Lower lobe of right lung (tissue), 2 donors: ENCODE data around the gene PARVA. TPM values are rescaled to one million over a fixed set of nuclear protein-coding genes. Genes with fewer than 3 reads are reported as not detected.

Experiments used
- ATAC-seq, 2 donors: fragments of 200-7000 bp; cut with Tn5 transposase; one replicate each; pipeline ENCODE4 v1.9.1; 2020 to 2022; ENCODE audit warnings: mild to moderate bottlenecking in 2 of 2, moderate library complexity in 2 of 2
- DNase-seq: peaks from one replicate; pipeline ENCODE4 v3.0.0-alpha.2; 2020
- H3K27ac ChIP-seq: fragments of 200-600 bp; one replicate; pipeline ENCODE4 v1.8.0; 2022
- H3K27me3 ChIP-seq: fragments of 200-600 bp; one replicate; pipeline ENCODE4 v1.8.0; 2022; ENCODE audit warnings: low read depth
- H3K36me3 ChIP-seq: fragments of 200-600 bp; one replicate; pipeline ENCODE4 v1.8.0; 2022; ENCODE audit warnings: mild to moderate bottlenecking
- H3K4me1 ChIP-seq: fragments of 200-600 bp; one replicate; pipeline ENCODE4 v1.8.0; 2022
- H3K4me3 ChIP-seq: fragments of 200-600 bp; one replicate; pipeline ENCODE4 v1.8.0; 2022; ENCODE audit warnings: mild to moderate bottlenecking
- H3K9me3 ChIP-seq: fragments of 200-600 bp; one replicate; pipeline ENCODE4 v1.8.0; 2022
- intact Hi-C: fragments of 100-400 bp; cut with DNase I; formaldehyde crosslinking; loops from one replicate; pipeline ENCODE4 v1.11.0; 2022
- total RNA-seq: library from RNA; stranded (reverse); fragmentation: NEBNext Ultra II Directional; extraction: Animal tissue kit (Norgen Biotek cat#: 25700); gene quantifications from one replicate; pipeline ENCODE4 v1.2.1, GENCODE V29; 2021
- TF ChIP-seq, protein P1 (sequence below): fragments of 200-600 bp; IDR thresholded peaks from one replicate; pipeline ENCODE4 v1.8.0; 2022; ENCODE audit warnings: antibody characterized with exemption, mild to moderate bottlenecking
- donor health status: DM: no; HTN: yes; CAD: no; lungs with severe emphysema.

The PARVA gene
- total RNA-seq, 1 donor from 2014 or later = 58.3 TPM

- no peaks in the 10 kb centered on the region for H3K9me3 ChIP-seq
- no peak for DNase-seq
- peaks cover 22% of the 10 kb centered on the region for H3K4me1 ChIP-seq
- no peak overlapping the region for H3K27ac ChIP-seq
- TF ChIP-seq, protein P1, sequence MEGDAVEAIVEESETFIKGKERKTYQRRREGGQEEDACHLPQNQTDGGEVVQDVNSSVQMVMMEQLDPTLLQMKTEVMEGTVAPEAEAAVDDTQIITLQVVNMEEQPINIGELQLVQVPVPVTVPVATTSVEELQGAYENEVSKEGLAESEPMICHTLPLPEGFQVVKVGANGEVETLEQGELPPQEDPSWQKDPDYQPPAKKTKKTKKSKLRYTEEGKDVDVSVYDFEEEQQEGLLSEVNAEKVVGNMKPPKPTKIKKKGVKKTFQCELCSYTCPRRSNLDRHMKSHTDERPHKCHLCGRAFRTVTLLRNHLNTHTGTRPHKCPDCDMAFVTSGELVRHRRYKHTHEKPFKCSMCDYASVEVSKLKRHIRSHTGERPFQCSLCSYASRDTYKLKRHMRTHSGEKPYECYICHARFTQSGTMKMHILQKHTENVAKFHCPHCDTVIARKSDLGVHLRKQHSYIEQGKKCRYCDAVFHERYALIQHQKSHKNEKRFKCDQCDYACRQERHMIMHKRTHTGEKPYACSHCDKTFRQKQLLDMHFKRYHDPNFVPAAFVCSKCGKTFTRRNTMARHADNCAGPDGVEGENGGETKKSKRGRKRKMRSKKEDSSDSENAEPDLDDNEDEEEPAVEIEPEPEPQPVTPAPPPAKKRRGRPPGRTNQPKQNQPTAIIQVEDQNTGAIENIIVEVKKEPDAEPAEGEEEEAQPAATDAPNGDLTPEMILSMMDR = no peak
- intact Hi-C loops = no loop called here
- H3K36me3 ChIP-seq = peaks cover 41% of the 10 kb centered on the region
- no peak for ATAC-seq
- no peak overlapping the region for H3K4me3 ChIP-seq
- no peaks in the 10 kb centered on the region for H3K27me3 ChIP-seq
Measured at GRCh38 chr11:12472401-12473005, 95.1 kb downstream of the PARVA start.

DNA sequence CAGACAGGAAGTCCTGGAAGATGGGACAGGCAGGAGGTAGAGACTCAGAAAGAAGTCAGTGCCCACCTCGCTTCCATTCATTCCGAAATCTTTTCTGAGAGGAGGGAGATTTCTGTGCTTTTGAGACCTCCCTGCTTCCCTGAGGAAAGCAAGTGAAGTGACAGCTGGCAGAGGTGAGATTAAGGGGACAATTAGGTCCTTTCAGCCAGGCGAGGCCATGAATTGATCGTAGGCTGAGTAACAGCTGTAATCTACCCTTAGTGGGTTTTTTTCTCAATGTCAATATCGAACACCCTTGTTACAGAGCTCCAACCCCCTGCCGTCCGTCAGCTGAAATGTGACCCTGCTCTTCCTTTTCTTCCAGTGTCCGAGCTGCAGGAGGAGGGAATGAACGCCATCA lies 96.0 kb downstream of the PARVA start:
- intact Hi-C loops = no loop called here
- Histone ChIP-seq H3K27ac (no peak overlapping the region), H3K9me3 (no peaks in the 10 kb centered on the region), H3K27me3 (no peaks in the 10 kb centered on the region), H3K4me1 (peaks cover 22% of the 10 kb centered on the region), H3K36me3 (peaks cover 48% of the 10 kb centered on the region), H3K4me3 (no peak overlapping the region)
- ATAC-seq (no peak), DNase-seq (no peak)
- TF ChIP-seq, protein P1 = no peak

GRCh38 chr11:12474871-12475270 lies 97.5 kb downstream of the PARVA start:
- ATAC-seq = no peak
- no peak for DNase-seq

DNA sequence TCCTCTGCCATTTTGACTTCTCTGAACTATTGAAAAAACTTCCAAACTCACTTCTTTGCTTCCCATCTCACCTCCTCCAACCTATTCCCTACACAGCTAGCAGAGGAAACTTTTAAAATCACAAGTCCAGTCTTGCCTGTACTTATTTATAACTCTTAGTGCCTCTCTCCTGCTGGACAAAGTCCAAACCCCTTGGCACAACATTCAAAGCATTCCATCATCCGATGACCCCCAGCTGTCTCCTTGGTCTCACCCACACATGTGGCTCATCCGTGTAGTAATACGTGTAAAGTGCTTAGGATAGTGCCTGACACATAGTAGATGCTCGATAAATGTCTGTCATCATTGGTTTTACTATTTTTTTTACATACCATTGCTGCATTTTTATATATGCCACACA lies 101.4 kb downstream of the PARVA start:
- H3K4me1 ChIP-seq = no peaks in the 10 kb centered on the region
- no peak for DNase-seq
- intact Hi-C loops = no loop called here
- no peak for ATAC-seq
- peaks cover 72% of the 10 kb centered on the region for H3K36me3 ChIP-seq
- TF ChIP-seq, protein P1 = no peak
- no peaks in the 10 kb centered on the region for H3K27me3 ChIP-seq
- no peak overlapping the region for H3K27ac ChIP-seq
- H3K9me3 ChIP-seq = no peaks in the 10 kb centered on the region
- no peak overlapping the region for H3K4me3 ChIP-seq

More at GRCh38 chr11:12474871-12475270, 97.5 kb downstream of the PARVA start:
- Histone ChIP-seq H3K27me3 (no peaks in the 10 kb centered on the region), H3K27ac (no peak overlapping the region), H3K4me1 (peaks cover 18% of the 10 kb centered on the region), H3K4me3 (no peak overlapping the region), H3K9me3 (no peaks in the 10 kb centered on the region), H3K36me3 (peaks cover 59% of the 10 kb centered on the region)
- intact Hi-C loops = no loop called here
- TF ChIP-seq, protein P1 = no peak

GRCh38 chr11:12480401-12480800 lies 103.0 kb downstream of the PARVA start:
- Histone ChIP-seq H3K27ac (no peak overlapping the region), H3K9me3 (no peaks in the 10 kb centered on the region), H3K36me3 (peaks cover 55% of the 10 kb centered on the region), H3K4me3 (no peak overlapping the region), H3K27me3 (no peaks in the 10 kb centered on the region), H3K4me1 (no peaks in the 10 kb centered on the region)
- intact Hi-C loops = no loop called here
- ATAC-seq (no peak), DNase-seq (no peak)
- TF ChIP-seq, protein P1 = no peak
